ENCODE data around the gene HADHA.
"Not testable (repeated sequence)": the region's sequence is repeated elsewhere in the genome, so short reads cannot be mapped to it uniquely, and the experiment has no call there.

- TF ChIP-seq, protein P1, sequence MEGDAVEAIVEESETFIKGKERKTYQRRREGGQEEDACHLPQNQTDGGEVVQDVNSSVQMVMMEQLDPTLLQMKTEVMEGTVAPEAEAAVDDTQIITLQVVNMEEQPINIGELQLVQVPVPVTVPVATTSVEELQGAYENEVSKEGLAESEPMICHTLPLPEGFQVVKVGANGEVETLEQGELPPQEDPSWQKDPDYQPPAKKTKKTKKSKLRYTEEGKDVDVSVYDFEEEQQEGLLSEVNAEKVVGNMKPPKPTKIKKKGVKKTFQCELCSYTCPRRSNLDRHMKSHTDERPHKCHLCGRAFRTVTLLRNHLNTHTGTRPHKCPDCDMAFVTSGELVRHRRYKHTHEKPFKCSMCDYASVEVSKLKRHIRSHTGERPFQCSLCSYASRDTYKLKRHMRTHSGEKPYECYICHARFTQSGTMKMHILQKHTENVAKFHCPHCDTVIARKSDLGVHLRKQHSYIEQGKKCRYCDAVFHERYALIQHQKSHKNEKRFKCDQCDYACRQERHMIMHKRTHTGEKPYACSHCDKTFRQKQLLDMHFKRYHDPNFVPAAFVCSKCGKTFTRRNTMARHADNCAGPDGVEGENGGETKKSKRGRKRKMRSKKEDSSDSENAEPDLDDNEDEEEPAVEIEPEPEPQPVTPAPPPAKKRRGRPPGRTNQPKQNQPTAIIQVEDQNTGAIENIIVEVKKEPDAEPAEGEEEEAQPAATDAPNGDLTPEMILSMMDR (IDR thresholded peaks at IDR 0.05; ENCODE audit: low read length) = not testable (repeated sequence)
- TF ChIP-seq EZH2 (IDR thresholded peaks at IDR 0.05; ENCODE audit: borderline replicate concordance, low read length) = not testable (repeated sequence)
Observed at GRCh38 chr2:26268670-26269385, 24.4 kb upstream of the HADHA start.
